ENCODE data around the gene AKT1S1.

DNA sequence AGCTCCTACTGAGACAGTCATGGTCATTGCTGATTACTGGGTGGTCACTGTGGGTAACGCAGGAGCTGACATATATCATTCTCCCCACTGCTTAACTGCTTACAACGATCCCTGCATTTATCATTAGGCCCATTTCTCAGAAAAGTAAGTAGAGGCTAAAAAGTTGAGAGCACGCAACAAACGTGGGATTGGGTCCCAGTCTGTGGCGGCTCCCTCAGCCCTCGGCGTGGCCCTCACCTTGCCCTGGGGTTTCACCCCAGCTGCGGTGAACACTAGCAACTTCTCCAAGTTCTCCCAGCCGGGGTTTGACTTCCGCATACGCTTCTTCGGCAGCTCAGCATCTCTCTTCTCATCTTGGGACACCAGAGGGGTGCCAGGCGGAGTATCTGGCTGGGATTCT, 12.3 kb downstream of the AKT1S1 start:
- TF ChIP-seq, protein P1, sequence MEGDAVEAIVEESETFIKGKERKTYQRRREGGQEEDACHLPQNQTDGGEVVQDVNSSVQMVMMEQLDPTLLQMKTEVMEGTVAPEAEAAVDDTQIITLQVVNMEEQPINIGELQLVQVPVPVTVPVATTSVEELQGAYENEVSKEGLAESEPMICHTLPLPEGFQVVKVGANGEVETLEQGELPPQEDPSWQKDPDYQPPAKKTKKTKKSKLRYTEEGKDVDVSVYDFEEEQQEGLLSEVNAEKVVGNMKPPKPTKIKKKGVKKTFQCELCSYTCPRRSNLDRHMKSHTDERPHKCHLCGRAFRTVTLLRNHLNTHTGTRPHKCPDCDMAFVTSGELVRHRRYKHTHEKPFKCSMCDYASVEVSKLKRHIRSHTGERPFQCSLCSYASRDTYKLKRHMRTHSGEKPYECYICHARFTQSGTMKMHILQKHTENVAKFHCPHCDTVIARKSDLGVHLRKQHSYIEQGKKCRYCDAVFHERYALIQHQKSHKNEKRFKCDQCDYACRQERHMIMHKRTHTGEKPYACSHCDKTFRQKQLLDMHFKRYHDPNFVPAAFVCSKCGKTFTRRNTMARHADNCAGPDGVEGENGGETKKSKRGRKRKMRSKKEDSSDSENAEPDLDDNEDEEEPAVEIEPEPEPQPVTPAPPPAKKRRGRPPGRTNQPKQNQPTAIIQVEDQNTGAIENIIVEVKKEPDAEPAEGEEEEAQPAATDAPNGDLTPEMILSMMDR (IDR thresholded peaks at IDR 0.05): no peak
- no peak for TF ChIP-seq POLR2A (IDR thresholded peaks at IDR 0.05)
